WTC11 (cell line): ENCODE measurements around the gene ZNF516.
"Not testable (repeated sequence)": the region's sequence is repeated elsewhere in the genome, so short reads cannot be mapped to it uniquely, and the experiment has no call there.

Experiments used
- ELF4 ChIP-seq: sonication (generic); formaldehyde crosslinking; IDR thresholded peaks from 2 replicates; pipeline ENCODE4 v1.8.1; 2022; ENCODE audit warnings: low read depth, mild to moderate bottlenecking, moderate library complexity, missing genetic modification reagents
- SP1 ChIP-seq: sonication (generic); formaldehyde crosslinking; conservative IDR thresholded peaks from 2 replicates; pipeline ENCODE4 v1.8.1; 2022; ENCODE audit warnings: missing genetic modification reagents
- TEAD1 ChIP-seq: sonication (generic); formaldehyde crosslinking; IDR thresholded peaks from 2 replicates; pipeline ENCODE4 v1.8.0; 2022; ENCODE audit warnings: mild to moderate bottlenecking, missing genetic modification reagents
- TF ChIP-seq, protein P1 (sequence below): fragments of 200-600 bp; IDR thresholded peaks from 2 replicates; pipeline ENCODE4 v1.8.0; 2022; ENCODE audit warnings: antibody characterized with exemption

DNA sequence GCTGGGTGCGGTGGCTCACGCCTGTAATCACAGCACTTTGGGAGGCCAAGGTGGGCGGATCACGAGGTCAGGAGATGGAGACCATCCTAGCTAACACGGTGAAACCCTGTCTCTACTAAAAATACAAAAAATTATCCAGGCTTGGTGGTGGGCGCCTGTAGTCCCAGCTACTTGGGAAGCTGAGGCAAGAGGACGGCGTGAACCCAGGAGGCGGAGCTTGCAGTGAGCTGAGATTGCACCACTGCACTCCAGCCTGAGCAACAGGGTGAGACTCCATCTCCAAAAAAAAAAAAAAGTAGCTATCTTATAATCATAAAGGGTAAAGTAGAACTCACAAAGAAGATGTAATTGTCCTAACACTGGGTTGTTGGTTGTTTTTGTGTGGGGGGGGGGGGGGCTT lies 21.5 kb downstream of the ZNF516 start:
- TF ChIP-seq TEAD1, SP1, ELF4 (CRISPR knock-in tag): not testable (repeated sequence)
- TF ChIP-seq, protein P1, sequence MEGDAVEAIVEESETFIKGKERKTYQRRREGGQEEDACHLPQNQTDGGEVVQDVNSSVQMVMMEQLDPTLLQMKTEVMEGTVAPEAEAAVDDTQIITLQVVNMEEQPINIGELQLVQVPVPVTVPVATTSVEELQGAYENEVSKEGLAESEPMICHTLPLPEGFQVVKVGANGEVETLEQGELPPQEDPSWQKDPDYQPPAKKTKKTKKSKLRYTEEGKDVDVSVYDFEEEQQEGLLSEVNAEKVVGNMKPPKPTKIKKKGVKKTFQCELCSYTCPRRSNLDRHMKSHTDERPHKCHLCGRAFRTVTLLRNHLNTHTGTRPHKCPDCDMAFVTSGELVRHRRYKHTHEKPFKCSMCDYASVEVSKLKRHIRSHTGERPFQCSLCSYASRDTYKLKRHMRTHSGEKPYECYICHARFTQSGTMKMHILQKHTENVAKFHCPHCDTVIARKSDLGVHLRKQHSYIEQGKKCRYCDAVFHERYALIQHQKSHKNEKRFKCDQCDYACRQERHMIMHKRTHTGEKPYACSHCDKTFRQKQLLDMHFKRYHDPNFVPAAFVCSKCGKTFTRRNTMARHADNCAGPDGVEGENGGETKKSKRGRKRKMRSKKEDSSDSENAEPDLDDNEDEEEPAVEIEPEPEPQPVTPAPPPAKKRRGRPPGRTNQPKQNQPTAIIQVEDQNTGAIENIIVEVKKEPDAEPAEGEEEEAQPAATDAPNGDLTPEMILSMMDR, result not testable (repeated sequence)
